Brain microvascular endothelial cell (primary cell): ENCODE results near the gene BTBD7.
"Not testable (repeated sequence)": the region's sequence is repeated elsewhere in the genome, so short reads cannot be mapped to it uniquely, and the experiment has no call there.

Experiments
- DNase-seq: peaks from one replicate; pipeline ENCODE4 v3.0.0-alpha.2; 2020
- H3K27ac ChIP-seq: fragments of 250-450 bp; sonication (Bioruptor Pico); 2 replicates; pipeline ENCODE4 v1.5.1; 2020; ENCODE audit warnings: mild to moderate bottlenecking, moderate library complexity
- H3K27me3 ChIP-seq: fragments of 250-450 bp; sonication (Bioruptor Pico); replicated peaks from 2 replicates; pipeline ENCODE4 v1.5.1; 2020; ENCODE audit warnings: mild to moderate bottlenecking
- H3K36me3 ChIP-seq: fragments of 250-450 bp; sonication (Bioruptor Pico); replicated peaks from 2 replicates; pipeline ENCODE4 v1.5.1; 2020; ENCODE audit warnings: mild to moderate bottlenecking
- H3K4me3 ChIP-seq: 2 replicates; pipeline ENCODE4 v1.5.1; 2011; ENCODE audit warnings: low read depth, mild to moderate bottlenecking, control low read depth, low read length, moderate library complexity
- CTCF ChIP-seq: IDR thresholded peaks from 2 replicates; pipeline ENCODE4 v1.5.1; 2011; ENCODE audit warnings: low read depth, mild to moderate bottlenecking, moderate library complexity, low read length, control low read depth, inconsistent platforms; ENCODE audit errors: missing control alignments
- in situ Hi-C: cut with HindIII; loops from 2 replicates; pipeline ENCODE4 v1.10.0; 2017; ENCODE audit warnings: low sequenced_read_pairs, low pct_ligation_motif_present

BTBD7 gene

DNA sequence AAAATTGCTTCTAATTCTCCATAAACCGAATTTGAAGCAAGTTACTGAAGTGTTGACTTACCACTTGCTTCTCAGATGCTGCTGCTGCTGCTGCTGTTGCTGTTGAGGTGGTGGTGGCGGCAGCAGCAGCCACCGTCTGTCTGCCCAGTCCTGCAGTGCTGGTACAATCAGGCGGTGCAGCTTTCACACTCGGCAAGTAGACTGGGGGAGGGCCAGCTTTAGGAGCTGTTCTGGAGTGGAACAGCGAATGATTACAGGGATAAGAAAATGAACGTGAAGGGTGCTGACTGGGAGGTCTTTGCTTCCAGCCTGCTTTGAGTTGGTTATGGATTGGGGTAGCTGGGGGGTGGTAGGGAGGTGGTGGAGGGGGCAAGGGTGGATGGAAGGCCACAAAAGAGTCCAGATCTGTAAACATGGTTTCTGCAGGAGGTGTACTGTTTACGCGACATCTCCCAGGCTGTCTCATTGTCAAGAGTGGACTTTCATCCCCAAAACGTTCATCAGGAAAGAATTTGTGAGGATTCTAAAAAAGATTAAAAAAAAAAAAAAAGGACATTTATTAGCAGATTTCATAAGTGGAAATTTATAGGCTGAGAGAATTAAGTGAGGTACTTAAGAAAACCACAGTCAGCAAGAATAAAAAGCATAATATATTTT is 86.9 kb downstream of the BTBD7 start:
- peaks cover 24% of the 10 kb centered on the region for H3K36me3 ChIP-seq
- no peak overlapping the region for H3K4me3 ChIP-seq
- DNase-seq = no peak
- H3K27me3 ChIP-seq = no peaks in the 10 kb centered on the region
- in situ Hi-C loops = no loop called here
- TF ChIP-seq CTCF = no peak
- no peak overlapping the region for H3K27ac ChIP-seq

DNA sequence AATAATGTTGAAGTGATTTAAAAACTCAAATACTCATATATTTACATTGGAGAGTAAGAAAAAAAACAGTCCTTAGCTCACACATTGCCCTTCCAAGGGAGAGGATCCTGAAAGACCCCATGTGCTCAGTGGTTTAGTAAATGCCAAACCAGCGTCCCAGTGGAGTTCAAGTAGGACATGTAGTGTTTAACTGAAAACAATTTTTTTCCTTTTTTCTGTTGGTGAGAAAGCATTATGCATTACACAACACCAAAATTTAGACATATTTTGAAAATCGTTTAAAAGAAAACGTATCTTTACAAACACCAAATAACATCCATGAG is 92.2 kb downstream of the BTBD7 start:
- in situ Hi-C loops = no loop called here
- no peaks in the 10 kb centered on the region for H3K27me3 ChIP-seq
- H3K4me3 ChIP-seq = no peak overlapping the region
- peaks cover 19% of the 10 kb centered on the region for H3K36me3 ChIP-seq
- no peak overlapping the region for H3K27ac ChIP-seq
- no peak for TF ChIP-seq CTCF
- no peak for DNase-seq

DNA sequence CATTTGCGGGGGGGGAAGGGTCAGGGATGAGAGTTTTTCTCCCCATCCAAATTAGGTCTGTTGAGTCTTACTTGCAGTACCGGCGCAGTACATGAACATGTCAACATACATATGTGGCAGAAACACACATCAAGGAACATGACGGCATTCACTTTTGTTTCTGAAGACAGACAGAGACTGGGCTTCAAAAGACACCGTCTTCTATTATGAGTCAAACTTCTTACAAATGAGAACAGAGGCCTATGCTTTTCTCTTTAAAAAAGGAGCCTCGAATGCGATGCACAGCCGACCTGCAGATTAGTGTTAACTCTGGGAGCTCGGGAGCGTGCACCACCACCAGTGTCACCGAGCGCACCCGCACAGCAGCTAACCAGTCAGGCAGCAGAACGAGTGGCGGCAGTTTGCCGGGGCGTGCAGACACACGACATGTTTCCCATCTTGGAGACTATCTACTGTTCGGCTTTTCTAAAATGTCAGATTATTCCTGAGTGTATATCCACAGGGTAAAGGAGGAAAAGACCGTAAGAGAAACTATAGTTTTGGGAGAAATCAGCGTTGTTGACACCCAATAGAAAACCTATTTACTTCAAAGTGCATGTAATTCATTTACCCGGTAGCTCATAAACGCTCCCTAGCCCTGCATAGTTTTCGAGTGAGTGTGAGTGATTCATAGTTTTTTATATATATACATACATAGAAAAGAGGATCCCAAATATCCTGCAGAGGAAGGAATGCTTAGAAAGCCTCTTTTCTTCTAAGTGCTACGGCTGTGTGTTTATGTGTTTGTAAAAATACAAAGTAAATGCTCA is 92.8 kb downstream of the BTBD7 start:
- no peak overlapping the region for H3K4me3 ChIP-seq
- TF ChIP-seq CTCF = no peak
- in situ Hi-C loops = no loop called here
- DNase-seq = peak; percentile 56
- H3K27me3 ChIP-seq = no peaks in the 10 kb centered on the region
- H3K36me3 ChIP-seq = peaks cover 13% of the 10 kb centered on the region
- no peak overlapping the region for H3K27ac ChIP-seq

DNA sequence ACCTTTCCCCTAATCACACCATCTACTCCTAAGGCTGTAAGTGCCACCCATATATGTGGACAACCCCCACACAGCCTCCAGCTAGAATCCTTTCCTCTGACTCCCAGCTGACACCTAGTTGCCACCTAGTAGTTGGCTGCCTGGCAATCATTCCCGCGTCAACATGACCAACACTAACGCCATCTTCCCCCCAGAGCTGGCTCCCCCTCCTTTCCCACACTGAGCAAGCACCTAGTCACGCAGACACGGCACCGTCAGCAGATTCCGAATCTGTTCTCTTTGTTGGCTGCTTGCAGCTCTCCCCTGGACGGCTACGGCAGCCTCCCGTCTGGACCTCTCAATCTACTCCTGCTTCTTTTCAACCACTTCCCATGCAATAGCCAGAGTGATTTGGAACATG is 98.0 kb downstream of the BTBD7 start:
- in situ Hi-C loops = no loop called here
- no peaks in the 10 kb centered on the region for H3K27me3 ChIP-seq
- no peak for TF ChIP-seq CTCF
- H3K4me3 ChIP-seq = no peak overlapping the region
- no peak overlapping the region for H3K27ac ChIP-seq
- no peaks in the 10 kb centered on the region for H3K36me3 ChIP-seq
- DNase-seq = peak; percentile 72

DNA sequence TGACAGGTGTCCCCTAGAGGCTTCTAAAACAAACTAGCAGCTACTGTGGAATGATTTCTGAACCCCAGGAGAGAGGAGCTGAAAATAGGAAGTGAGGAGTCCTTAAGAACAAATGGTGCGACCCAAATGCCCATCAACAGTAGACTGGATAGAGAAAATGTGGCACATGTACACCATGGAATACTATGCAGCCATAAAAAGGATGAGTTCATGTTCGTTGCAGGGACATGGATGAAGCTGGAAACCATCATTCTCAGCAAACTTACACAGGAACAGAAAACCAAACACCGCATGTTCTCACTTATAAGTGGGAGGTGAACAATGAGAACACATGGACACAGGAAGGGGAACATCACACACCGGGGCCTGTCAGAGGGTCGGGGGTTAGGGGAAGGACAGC is 99.8 kb downstream of the BTBD7 start:
- H3K27me3 ChIP-seq, H3K36me3 ChIP-seq, DNase-seq, H3K4me3 ChIP-seq, H3K27ac ChIP-seq, in situ Hi-C loops: not testable (repeated sequence)

DNA sequence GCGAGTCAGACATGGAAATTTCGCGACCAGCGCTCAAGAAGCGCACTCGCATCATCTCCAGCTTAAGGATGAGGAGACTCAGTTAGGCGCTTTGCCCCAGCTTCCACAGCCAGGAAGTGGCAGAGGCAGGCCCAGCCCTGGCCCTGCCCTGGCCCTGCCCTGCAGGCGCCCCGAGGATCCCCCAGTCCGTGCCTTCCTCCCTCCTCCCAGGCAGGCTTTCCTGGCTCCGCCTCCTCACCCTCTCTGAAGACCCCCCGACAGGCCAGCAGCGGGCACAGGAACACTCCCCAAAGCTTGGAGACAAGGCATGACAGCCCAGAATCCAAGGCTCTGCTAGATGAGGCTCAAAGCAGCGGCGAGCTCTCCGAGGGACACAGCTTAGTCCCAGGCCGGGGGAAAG is 100.7 kb downstream of the BTBD7 start:
- no peak for TF ChIP-seq CTCF
- DNase-seq = no peak
- Histone ChIP-seq H3K36me3 (no peaks in the 10 kb centered on the region), H3K27me3 (no peaks in the 10 kb centered on the region), H3K27ac (no peak overlapping the region), H3K4me3 (peak overlapping the region; percentile 64)
- in situ Hi-C loops = no loop called here
